ENCODE measurements around the gene CCDC167. TPM values are rescaled to one million over a fixed set of nuclear protein-coding genes. Genes with fewer than 3 reads are reported as not detected.
A peak's percentile ranks its signal among the peaks of the same experiment; 100 is the strongest.

Gene CCDC167
- total RNA-seq (2014; rRNA removed; shearing (Covaris generic)) = 53.8 and 96.5 TPM in 2 replicates

- peak; percentile 99 for DNase-seq (ENCODE audit: low spot score)
These were observed at the start of gene CCDC167 for GRCh38 chr6:37499433-37500293. CCDC167 (minus strand) TSS chr6:37499893; CDS start chr6:37499863, 30 bp downstream.

GRCh38 chr6:37549154-37549553, 49.5 kb upstream of the CCDC167 start:
- DNase-seq (ENCODE audit: low spot score) = no peak

GRCh38 chr6:37548067-37548674, 48.5 kb upstream of the CCDC167 start:
- DNase-seq (ENCODE audit: low spot score) = no peak

GRCh38 chr6:37547564-37548061, 47.9 kb upstream of the CCDC167 start:
- DNase-seq (ENCODE audit: low spot score) = peak; percentile 61

GRCh38 chr6:37546141-37546871, 46.6 kb upstream of the CCDC167 start:
- no peak for DNase-seq (ENCODE audit: low spot score)

GRCh38 chr6:37544530-37544929, 44.8 kb upstream of the CCDC167 start:
- no peak for DNase-seq (ENCODE audit: low spot score)

- no peak for DNase-seq (ENCODE audit: low spot score)
These were observed 43.7 kb upstream of the CCDC167 start for GRCh38 chr6:37543361-37543760.

GRCh38 chr6:37541346-37541745, 41.7 kb upstream of the CCDC167 start:
- no peak for DNase-seq (ENCODE audit: low spot score)

GRCh38 chr6:37540390-37540789, 40.7 kb upstream of the CCDC167 start:
- no peak for DNase-seq (ENCODE audit: low spot score)

GRCh38 chr6:37540029-37540352, 40.3 kb upstream of the CCDC167 start:
- DNase-seq (ENCODE audit: low spot score) = no peak

GRCh38 chr6:37539171-37540028, 39.7 kb upstream of the CCDC167 start:
- no peak for DNase-seq (ENCODE audit: low spot score)

- no peak for DNase-seq (ENCODE audit: low spot score)
These were observed 38.4 kb upstream of the CCDC167 start for GRCh38 chr6:37538107-37538506.

- DNase-seq (ENCODE audit: low spot score) = no peak
These were observed 37.9 kb upstream of the CCDC167 start for GRCh38 chr6:37537548-37537947.

GRCh38 chr6:37536491-37537190, 36.9 kb upstream of the CCDC167 start:
- no peak for DNase-seq (ENCODE audit: low spot score)

GRCh38 chr6:37535759-37536490, 36.2 kb upstream of the CCDC167 start:
- no peak for DNase-seq (ENCODE audit: low spot score)

- DNase-seq (ENCODE audit: low spot score) = no peak
These were observed 35.7 kb upstream of the CCDC167 start for GRCh38 chr6:37535428-37535758.

GRCh38 chr6:37534893-37535292, 35.2 kb upstream of the CCDC167 start:
- DNase-seq (ENCODE audit: low spot score) = no peak

GRCh38 chr6:37532122-37532521, 32.4 kb upstream of the CCDC167 start:
- DNase-seq (ENCODE audit: low spot score) = no peak

- DNase-seq (ENCODE audit: low spot score) = no peak
These were observed 31.8 kb upstream of the CCDC167 start for GRCh38 chr6:37531437-37532036.

GRCh38 chr6:37531026-37531425, 31.3 kb upstream of the CCDC167 start:
- DNase-seq (ENCODE audit: low spot score) = peak; percentile 52

All from A172 (cell line).